GM12875 (cell line): ENCODE results near the gene DUSP10.

ENCODE experiments used
- H3K4me3 ChIP-seq: one replicate; pipeline ENCODE4 v1.5.1; 2011; ENCODE audit warnings: low read depth, low read length, control low read depth
- TF ChIP-seq, protein P1 (sequence below): IDR thresholded peaks from 2 replicates; pipeline ENCODE4 v1.5.1; 2011; ENCODE audit warnings: low read depth, mild to moderate bottlenecking, control low read depth, inconsistent platforms, low read length, moderate library complexity, borderline replicate concordance; ENCODE audit not compliant: insufficient read depth

Gene DUSP10

DNA sequence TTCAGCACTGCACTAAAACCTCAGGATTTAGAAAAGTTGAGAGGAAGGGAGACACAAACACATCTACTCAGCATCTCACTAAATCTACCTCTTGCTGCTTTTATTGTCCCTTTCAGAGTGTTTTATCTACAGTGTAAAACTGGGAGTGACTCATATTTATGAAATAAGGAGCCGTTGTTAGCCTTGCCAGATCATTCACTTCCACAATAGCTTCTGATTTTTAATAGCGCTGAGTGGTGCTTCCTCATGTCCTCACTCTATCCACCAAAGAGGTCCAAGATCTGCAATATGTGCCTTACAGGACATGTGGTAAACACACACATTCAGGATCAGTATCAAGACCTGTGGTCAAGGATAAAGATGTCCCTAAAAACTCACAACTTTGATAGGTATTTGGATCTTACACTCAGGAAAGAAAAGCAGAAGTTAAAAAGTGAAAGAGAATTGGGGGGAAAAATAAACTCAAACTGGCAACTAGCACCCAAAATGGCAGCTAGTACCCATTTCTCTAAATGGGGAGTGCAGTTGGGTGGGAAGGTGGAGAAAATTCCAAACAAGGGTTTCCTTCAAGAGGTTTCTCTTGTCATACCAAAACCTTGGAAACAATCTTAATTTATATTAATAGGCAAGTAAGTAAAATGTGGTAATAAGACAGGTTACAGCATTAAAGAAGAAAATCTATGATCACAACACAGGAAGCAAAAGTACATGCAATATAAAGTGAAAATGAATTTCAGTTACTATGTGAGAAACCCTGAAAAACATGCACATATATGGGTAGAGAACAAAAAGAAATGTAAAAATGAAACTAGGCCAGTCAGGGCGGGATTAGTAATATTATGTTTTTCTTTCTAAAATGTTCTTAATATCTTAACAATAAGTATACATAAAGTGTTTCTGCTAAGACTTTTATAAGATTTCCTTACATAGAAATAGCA is 15.9 kb downstream of the DUSP10 start:
- H3K4me3 ChIP-seq: no peak overlapping the region
- TF ChIP-seq, protein P1, sequence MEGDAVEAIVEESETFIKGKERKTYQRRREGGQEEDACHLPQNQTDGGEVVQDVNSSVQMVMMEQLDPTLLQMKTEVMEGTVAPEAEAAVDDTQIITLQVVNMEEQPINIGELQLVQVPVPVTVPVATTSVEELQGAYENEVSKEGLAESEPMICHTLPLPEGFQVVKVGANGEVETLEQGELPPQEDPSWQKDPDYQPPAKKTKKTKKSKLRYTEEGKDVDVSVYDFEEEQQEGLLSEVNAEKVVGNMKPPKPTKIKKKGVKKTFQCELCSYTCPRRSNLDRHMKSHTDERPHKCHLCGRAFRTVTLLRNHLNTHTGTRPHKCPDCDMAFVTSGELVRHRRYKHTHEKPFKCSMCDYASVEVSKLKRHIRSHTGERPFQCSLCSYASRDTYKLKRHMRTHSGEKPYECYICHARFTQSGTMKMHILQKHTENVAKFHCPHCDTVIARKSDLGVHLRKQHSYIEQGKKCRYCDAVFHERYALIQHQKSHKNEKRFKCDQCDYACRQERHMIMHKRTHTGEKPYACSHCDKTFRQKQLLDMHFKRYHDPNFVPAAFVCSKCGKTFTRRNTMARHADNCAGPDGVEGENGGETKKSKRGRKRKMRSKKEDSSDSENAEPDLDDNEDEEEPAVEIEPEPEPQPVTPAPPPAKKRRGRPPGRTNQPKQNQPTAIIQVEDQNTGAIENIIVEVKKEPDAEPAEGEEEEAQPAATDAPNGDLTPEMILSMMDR: no peak

DNA sequence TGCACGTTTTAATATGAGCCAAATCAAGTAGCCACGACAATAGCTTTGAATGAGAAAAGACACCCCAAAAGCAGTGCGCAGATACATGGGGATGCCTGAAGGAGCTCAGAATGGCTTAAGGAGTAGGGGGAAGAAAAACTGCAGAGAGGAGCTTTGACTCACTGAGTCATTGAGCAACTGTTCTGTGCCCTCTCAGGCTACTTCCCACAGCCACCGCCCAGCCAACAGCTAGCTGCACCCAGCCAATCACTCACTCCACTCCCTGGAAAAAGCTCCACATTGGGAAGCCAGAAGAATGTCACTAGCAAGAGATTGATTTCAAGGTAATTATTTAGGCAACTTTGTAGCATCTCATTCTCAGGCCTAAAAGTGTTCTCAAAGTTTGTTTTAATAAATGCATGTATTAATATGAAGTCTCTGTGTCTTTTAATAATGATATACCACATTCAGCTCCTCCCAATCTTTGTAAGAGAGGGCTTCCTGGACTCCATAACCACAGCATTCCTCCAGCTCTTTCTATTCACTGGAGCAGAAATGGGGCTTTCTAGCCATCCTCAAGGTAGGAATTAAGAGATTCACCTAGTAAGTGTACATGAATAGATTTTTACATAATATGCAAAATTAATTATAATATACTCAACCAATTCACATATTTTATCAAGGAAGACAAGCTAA is 16.8 kb downstream of the DUSP10 start:
- TF ChIP-seq, protein P1: no peak
- H3K4me3 ChIP-seq: no peak overlapping the region

DNA sequence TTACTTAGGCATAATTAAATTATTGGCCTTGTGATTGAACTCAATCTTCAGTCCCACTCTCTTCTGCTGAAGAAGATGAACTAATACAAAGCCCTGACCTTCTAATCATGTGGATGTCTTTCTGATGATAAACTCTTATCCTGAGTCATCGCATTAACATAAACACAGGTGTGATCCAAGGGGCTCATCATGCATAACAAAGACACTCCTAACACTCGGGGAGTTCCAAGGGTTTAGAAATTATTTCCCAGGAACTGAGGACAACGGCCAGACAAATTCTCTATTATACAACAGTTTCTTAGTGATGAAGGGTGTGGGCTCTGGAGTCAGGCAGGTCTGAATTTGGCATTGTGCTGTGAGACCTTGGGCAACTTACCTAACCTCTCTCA is 18.0 kb downstream of the DUSP10 start:
- TF ChIP-seq, protein P1: no peak
- no peak overlapping the region for H3K4me3 ChIP-seq

DNA sequence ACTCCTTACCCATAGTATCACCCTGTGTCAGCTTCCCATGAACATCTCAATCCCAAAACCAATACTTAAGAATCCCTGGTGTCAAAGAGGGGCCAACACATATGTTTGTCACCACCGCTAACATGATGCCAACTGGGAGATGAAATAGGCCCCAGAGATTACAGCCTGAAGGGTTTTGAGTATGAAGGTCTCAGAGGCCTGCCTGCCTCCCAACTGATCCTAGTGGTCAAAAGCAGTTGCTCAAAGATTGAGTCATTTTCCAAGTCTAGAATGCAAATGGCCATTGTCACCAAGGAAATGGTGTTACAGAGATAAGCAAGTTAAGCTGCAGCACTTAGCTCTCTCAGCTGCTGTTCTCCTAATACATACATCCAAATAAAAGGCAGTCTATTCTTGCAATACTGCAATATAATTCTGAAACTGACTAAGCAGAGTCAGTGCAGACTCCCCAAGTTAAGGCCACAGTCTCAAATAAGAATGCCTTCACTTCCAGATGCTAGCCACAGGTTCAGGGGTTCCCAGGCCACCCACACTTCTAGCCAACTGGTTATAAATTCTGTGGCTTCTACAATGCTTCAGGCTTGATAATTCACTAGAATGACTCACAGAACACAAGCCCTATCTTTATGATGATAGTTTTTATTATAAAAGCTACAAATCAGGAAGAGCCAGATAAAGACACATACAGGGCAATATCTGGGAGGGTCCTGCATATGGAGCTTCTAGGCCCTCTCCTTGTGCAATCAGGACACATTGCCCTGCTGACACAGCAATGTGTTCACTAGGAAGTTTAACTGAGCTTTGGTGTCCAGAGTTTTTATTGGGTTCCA is 18.7 kb downstream of the DUSP10 start:
- TF ChIP-seq, protein P1: no peak
- H3K4me3 ChIP-seq: no peak overlapping the region

DNA sequence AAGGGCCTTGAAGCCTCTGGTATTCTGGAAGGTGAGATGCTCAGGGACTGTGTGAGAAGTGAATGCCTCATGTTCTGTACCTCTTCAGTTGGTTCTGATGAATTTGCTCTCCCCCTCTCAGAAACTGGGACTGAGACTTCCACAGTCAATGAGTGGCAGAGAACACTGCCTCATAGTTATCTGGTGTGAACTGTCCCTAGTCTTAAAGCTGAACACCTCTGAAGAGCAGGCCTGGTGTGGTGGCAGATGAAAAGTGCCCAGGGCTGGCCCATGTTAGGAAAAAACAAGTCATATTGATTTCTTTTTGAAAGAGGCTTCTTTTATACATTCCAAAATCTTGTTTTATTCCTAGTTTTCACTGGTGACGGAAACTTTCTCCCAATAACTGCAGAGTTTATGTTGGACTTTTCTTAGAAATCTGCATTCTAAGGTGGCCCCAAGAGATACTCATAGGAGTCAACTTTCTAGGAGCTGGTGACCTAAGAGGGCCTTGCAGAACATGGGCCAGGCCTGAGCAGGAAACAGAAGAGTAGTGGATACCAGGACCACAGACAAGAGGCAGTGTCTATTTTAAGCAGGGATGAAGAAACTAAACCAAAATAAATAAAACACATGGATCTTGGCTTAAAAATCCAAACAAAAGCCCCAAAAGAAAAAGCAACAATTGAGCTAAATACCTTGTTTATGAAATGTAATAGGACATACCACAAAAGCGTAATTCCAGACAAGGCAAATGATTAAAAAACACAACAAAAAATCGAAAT is 19.5 kb downstream of the DUSP10 start:
- H3K4me3 ChIP-seq: no peak overlapping the region
- TF ChIP-seq, protein P1: no peak

DNA sequence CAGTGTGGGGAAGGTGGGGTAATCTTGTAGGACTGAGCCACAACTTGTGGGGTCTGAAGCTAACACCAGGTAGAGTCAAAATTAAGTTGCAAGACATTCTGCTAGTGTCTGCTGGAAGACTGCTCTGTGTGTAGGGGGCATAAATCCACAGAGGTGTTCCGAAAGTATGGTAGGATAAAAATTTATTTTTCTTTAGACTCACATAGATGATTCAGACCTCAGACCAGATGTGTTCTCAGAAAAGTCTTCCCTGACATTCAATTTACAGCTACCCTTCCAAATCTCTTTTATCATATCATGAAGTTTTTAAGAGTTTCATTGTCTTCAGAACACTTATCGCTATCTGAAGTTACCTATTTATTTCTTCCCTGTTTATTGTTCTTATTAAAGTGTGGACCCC is 21.3 kb downstream of the DUSP10 start:
- no peak overlapping the region for H3K4me3 ChIP-seq
- TF ChIP-seq, protein P1: no peak
